GM18868 (cell line): Measurements from ENCODE around the gene DCLK3.

ENCODE experiments used
- ATAC-seq: cut with Tn5 transposase; IDR thresholded peaks from one replicate; pipeline ENCODE4 v1.9.1; 2021; ENCODE audit warnings: mild to moderate bottlenecking, moderate library complexity; ENCODE audit not compliant: unreplicated experiment

DCLK3 gene, protein sequence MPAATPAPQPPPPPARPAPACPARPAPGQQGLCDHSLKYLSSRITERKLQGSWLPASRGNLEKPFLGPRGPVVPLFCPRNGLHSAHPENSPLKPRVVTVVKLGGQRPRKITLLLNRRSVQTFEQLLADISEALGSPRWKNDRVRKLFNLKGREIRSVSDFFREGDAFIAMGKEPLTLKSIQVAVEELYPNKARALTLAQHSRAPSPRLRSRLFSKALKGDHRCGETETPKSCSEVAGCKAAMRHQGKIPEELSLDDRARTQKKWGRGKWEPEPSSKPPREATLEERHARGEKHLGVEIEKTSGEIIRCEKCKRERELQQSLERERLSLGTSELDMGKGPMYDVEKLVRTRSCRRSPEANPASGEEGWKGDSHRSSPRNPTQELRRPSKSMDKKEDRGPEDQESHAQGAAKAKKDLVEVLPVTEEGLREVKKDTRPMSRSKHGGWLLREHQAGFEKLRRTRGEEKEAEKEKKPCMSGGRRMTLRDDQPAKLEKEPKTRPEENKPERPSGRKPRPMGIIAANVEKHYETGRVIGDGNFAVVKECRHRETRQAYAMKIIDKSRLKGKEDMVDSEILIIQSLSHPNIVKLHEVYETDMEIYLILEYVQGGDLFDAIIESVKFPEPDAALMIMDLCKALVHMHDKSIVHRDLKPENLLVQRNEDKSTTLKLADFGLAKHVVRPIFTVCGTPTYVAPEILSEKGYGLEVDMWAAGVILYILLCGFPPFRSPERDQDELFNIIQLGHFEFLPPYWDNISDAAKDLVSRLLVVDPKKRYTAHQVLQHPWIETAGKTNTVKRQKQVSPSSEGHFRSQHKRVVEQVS

GRCh38 chr3:36763850-36764703 is at the start of gene DCLK3:
TSS of gene DCLK3 (minus strand) at chr3:36764553. CDS start at chr3:36764263, 290 bp downstream.
- ATAC-seq: no peak

GRCh38 chr3:36813305-36813704 is 49.0 kb upstream of the DCLK3 start:
- ATAC-seq: no peak

DNA sequence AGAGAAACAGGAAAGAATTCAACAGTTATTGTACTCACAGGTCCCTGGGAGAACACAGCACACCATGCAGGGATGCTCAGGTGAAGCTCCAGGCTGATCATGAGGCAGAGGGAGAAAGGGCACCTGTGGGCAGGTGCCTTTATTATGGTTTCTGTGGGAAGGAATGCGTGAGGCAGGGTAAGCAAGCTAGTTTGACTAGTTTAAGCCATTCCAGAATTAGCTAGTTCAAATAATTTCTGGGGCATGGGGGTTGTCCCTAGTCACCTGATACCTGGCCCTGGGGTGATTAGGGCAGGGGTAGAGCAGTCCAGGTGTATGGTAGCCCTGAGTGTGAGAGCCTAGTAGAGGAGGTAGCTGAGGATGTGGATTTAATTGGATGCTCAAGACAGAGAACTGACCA is 47.9 kb upstream of the DCLK3 start:
- no peak for ATAC-seq

DNA sequence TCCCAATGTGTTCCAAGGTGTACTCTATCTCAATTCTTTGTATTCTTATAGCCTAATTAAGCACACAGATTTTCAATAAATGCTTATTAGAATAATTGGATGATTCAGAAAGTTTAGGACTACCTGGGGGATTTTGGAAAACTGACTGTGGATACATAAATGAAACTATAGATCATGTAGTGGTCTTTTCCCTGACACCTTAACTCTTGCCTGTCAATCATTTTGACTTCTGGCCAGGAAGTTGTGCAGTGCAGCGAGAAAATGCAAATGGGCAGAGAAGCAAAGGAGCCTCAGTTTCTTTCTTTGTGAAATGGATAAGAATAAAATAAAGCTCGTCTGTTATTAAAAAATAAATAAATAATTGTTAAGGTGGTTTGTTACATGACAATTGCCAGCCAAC is 47.4 kb upstream of the DCLK3 start:
- no peak for ATAC-seq

GRCh38 chr3:36804295-36805055 is 40.1 kb upstream of the DCLK3 start:
- no peak for ATAC-seq

GRCh38 chr3:36803091-36803791 is 38.9 kb upstream of the DCLK3 start:
- no peak for ATAC-seq

DNA sequence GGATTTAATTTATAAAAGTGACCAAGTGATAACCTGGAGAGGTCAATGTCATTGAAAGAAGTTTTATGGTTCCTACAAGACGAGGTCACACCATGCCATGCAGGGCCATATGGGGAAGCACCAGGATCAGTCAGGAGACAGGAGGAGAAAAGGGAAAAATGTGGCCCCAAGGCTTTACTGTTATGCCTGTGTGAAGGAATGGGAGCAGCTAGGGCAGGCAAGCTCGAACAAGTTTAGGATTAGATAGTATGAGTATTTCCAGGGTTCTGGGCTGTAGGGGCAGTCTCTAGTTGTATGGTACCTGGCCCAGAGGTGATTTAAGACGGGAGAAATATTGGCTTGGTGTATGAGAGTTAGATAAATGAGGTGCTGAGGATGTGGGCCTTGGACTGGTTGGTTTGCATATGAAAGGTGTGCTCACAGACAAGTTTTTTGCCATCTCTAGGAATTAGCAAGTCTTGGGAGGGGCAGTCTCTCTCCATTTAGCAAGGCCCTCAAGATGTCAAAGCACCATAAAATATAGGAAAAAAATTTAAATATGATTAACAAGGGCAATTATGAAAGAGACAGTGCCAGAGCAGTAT is 36.3 kb upstream of the DCLK3 start:
- no peak for ATAC-seq

DNA sequence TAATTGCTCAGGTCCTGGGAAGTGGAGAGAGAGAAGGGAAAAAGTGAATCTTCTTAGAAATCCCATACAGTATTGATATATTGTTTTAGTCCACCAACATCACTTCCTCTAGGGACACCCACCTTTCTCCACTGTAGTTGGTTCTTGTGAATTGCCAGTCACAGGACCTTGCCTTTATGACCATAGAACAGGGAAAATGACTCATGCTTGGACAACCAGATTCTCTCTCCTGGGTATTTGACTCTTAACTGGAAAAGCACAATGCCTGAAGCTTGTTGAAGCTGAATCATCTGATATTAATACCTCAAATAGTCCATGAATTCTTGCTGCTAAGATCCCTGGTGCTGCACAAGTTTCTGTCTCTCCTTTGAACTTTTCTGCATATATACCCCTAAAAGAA is 32.5 kb upstream of the DCLK3 start:
- no peak for ATAC-seq

GRCh38 chr3:36796161-36796560 is 31.8 kb upstream of the DCLK3 start:
- ATAC-seq: no peak

GRCh38 chr3:36795622-36796021 is 31.3 kb upstream of the DCLK3 start:
- no peak for ATAC-seq

GRCh38 chr3:36792342-36792741 is 28.0 kb upstream of the DCLK3 start:
- ATAC-seq: peak; percentile 71

DNA sequence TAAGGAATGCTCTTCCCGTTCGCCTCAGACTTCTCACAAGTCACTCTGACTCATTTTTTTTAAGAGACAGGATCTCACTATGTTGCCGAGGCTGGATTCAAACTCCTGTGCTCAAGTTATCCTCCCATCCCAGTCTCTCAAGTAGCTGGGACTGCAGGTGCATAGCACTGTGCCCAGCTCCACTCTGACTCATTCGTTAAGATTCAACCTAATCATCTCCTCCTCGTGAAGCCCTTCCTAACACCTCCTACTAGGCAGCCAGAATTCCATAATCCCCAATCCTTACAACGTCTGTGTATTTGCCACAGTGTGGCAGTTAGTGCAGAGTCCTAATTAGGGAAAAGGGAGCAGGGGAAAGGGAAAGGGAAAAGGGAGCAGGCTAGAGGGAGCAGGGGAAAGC is 26.4 kb upstream of the DCLK3 start:
- ATAC-seq: no peak

GRCh38 chr3:36786921-36787890 is 22.9 kb upstream of the DCLK3 start:
- ATAC-seq: peak; percentile 65

DNA sequence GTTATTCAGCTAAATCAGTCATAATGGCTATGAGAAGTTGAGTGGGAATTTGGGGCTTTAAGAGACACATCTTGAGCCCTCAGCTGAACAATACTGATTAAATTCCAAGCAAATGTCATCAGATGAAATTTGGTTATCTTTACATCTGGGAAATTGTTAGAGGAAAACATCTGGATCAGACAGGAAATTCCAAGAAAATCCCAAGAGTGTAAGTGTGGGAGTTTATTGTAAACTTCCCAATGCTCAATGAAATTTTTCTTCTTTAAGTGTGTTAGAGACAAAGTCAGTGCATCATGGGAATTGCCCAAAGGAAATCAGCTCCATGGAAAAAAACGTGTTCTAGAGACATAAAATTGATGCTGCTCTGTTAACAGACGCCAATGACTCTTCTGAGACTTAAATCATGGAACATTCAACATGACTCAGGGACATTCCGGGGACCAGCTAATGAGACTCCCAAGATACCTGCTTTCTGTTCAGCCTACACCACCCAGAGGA is 19.8 kb upstream of the DCLK3 start:
- no peak for ATAC-seq

GRCh38 chr3:36777424-36778218 is 13.3 kb upstream of the DCLK3 start:
- peak; percentile 73 for ATAC-seq

DNA sequence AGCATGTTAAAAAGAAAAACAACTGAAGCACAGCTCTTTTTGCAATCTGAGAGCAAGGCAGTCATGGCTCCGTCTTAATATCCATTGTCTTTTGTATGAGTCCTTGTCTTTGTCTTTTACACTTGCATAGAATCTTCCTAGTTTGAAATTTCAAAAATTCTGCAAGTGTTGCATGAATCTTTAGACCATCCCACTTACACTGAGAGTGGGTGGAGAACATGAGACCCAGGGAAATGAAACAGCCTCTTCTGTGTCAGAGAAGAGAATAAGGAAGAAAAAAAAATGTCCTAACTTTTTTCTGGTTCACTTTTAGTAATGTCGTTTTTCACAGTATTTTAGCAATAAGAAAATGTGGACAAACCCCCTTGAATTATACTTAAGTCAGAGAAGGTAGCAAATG is 12.1 kb upstream of the DCLK3 start:
- no peak for ATAC-seq

- no peak for ATAC-seq
Measured at GRCh38 chr3:36774052-36774451, 9.7 kb upstream of the DCLK3 start.
